ENCODE data around the gene TMCC1. TPM values are rescaled to one million over a fixed set of nuclear protein-coding genes. Genes with fewer than 3 reads are reported as not detected.
A peak's percentile ranks its signal among the peaks of the same experiment; 100 is the strongest.
"Not testable (repeated sequence)": the region's sequence is repeated elsewhere in the genome, so short reads cannot be mapped to it uniquely, and the experiment has no call there.

TMCC1 gene
- total and polyA plus RNA-seq, 4 donors = 10.2 to 60.0 (median 11.0) TPM

DNA sequence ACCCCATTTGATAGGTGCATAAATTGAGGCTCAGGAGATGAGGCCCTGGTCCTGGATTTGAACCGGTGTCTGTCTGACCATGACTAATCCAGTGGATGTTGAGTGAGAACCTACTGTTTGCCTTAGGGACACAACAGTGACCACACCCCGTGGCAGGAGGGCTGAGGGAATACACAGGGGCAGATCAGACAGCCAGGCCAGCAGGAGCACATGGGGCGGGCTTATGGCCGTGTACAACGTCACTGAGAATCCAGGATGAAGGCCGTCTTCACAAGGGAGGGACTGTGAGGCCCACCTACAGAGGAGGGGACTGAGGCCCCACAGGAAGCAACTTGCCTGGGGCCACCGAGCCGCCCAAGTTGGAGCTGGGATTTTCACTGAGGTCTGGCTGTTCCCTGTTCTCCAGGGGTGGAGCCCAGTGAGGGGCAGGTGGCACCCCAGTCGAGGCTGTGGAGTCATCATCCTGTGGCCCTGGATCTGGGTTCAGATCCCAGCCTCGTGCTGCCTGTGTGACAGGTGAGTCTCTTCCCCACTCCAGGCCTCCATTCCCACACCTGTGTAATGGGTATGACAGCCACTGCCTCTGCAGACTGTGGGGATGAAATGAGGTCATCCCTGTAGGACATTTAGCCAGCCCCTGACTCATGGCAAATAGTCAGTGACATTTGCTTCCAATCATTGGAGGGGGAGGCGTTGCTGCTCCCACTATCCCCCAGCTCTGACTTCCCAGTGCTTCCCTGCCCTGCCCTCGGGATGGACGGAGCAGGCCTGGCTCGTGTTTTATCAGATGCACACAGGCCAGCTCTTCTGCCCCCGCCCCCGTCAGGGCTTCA, 280.8 kb downstream of the TMCC1 start (continued):
- TF ChIP-seq, protein P1, sequence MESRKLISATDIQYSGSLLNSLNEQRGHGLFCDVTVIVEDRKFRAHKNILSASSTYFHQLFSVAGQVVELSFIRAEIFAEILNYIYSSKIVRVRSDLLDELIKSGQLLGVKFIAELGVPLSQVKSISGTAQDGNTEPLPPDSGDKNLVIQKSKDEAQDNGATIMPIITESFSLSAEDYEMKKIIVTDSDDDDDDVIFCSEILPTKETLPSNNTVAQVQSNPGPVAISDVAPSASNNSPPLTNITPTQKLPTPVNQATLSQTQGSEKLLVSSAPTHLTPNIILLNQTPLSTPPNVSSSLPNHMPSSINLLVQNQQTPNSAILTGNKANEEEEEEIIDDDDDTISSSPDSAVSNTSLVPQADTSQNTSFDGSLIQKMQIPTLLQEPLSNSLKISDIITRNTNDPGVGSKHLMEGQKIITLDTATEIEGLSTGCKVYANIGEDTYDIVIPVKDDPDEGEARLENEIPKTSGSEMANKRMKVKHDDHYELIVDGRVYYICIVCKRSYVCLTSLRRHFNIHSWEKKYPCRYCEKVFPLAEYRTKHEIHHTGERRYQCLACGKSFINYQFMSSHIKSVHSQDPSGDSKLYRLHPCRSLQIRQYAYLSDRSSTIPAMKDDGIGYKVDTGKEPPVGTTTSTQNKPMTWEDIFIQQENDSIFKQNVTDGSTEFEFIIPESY (IDR thresholded peaks at IDR 0.05) = no peak
- TF ChIP-seq JUND (IDR thresholded peaks at IDR 0.05) (no peak), NR2F2 (IDR thresholded peaks at IDR 0.05) (no peak)

DNA sequence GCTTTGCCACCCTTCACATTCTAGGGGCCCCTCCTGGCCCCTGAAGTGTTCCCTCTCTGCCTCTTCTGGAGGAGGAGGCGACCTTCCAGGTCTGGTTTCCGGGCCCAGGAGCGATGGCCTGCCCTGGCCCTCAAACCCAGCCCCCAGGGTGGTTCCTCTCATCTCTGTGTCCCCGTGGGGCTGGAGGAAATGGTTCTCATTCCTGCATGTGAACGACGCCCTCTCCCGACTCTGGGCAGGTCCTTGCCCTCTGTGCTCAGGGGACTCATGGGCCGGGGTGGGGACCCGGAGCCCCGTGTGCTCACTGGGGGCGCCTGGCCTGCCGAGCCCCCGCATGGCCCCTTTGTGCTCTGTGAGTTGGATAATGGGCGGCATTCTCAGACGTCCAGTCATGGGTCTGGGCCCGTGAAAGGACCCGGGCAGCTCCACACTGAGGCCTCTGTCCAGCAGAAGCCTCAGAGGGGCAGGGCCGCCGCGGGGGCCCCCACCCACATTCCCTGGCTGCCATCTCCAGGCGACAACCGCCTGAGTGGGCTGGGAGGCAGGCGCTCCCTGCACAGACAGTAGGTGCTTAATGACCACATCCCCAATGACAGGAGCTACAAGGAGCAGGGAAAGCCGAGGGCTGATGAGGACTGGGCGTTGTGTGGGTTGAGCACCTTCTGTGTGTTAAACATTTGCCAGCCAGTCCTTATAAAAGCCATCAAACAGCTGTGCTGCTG, 281.5 kb downstream of the TMCC1 start:
- Histone ChIP-seq H3K9me3 (ENCODE audit: control insufficient read depth in 4 of 4, low read length in 3 of 4) (no peaks in the 10 kb centered on the region), H3K27me3 (ENCODE audit: control insufficient read depth in 4 of 4, insufficient read depth in 4 of 4, low read length in 3 of 4) (no peaks in the 10 kb centered on the region), H3K27ac (ENCODE audit: low read depth in 1 of 2, low read length in 2 of 2) (peak overlapping the region in 1 of 2 donors; percentile 5), H3K36me3 (ENCODE audit: control insufficient read depth in 4 of 4, insufficient read depth in 3 of 4, low read depth in 1 of 4, low read length in 3 of 4) (no peaks in the 10 kb centered on the region), H3K9ac (ENCODE audit: low read depth in 1 of 2, low read length in 2 of 2) (no peak overlapping the region), H3K4me3 (ENCODE audit: low read depth in 1 of 3, low read length in 3 of 3) (no peak overlapping the region), H3K4me1 (ENCODE audit: control insufficient read depth in 4 of 4, insufficient read depth in 4 of 4, low read length in 3 of 4) (peaks cover 0 to 14% (median 8%) of the 10 kb centered on the region in 4 donors)
- 59% methylated on average over 25 of the region's 25 CpGs for WGBS
- TF ChIP-seq RXRA (IDR thresholded peaks at IDR 0.05) = peak; percentile 24 to 39
- peak in 1 of 2 donors; percentile 11 for TF ChIP-seq RAD21 (IDR thresholded peaks at IDR 0.05)
- TF ChIP-seq FOXA2 (IDR thresholded peaks at IDR 0.05) = no peak
- TF ChIP-seq, protein P2, sequence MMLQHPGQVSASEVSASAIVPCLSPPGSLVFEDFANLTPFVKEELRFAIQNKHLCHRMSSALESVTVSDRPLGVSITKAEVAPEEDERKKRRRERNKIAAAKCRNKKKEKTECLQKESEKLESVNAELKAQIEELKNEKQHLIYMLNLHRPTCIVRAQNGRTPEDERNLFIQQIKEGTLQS (IDR thresholded peaks at IDR 0.05) = no peak
- no peak for DNase-seq (ENCODE audit: low spot score)

DNA sequence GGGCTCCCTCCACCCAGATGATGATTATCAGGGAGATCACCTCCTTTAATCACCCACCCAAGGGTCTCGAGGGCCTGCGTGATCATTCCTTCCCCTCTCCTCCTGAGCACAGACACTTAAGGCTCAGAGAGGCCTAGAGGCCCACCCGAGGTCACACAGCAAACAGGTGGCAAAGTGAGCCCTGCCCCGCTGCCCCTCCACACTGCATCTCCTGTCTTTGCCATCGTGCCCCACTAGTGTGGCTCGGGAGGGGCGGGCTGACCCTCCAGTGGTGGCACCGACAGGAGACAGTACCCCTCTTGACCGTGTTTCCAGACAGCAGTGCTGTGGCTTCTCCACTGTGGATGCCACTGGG, 282.1 kb downstream of the TMCC1 start:
- H3K9me3 ChIP-seq (ENCODE audit: control insufficient read depth in 4 of 4, low read length in 3 of 4) = no peaks in the 10 kb centered on the region
- H3K4me3 ChIP-seq (ENCODE audit: low read depth in 1 of 3, low read length in 3 of 3) = no peak overlapping the region
- no peak for DNase-seq (ENCODE audit: low spot score)
- 87% methylated on average over 9 of the region's 9 CpGs for WGBS
- H3K27me3 ChIP-seq (ENCODE audit: control insufficient read depth in 4 of 4, insufficient read depth in 4 of 4, low read length in 3 of 4) = no peaks in the 10 kb centered on the region
- no peak overlapping the region for H3K9ac ChIP-seq (ENCODE audit: low read depth in 1 of 2, low read length in 2 of 2)
- no peak for TF ChIP-seq EGR1 (IDR thresholded peaks at IDR 0.05; ENCODE audit: low read depth in 2 of 2)
- TF ChIP-seq TAF1 (conservative IDR thresholded peaks at IDR 0.05) = no peak
- TF ChIP-seq, protein P3, sequence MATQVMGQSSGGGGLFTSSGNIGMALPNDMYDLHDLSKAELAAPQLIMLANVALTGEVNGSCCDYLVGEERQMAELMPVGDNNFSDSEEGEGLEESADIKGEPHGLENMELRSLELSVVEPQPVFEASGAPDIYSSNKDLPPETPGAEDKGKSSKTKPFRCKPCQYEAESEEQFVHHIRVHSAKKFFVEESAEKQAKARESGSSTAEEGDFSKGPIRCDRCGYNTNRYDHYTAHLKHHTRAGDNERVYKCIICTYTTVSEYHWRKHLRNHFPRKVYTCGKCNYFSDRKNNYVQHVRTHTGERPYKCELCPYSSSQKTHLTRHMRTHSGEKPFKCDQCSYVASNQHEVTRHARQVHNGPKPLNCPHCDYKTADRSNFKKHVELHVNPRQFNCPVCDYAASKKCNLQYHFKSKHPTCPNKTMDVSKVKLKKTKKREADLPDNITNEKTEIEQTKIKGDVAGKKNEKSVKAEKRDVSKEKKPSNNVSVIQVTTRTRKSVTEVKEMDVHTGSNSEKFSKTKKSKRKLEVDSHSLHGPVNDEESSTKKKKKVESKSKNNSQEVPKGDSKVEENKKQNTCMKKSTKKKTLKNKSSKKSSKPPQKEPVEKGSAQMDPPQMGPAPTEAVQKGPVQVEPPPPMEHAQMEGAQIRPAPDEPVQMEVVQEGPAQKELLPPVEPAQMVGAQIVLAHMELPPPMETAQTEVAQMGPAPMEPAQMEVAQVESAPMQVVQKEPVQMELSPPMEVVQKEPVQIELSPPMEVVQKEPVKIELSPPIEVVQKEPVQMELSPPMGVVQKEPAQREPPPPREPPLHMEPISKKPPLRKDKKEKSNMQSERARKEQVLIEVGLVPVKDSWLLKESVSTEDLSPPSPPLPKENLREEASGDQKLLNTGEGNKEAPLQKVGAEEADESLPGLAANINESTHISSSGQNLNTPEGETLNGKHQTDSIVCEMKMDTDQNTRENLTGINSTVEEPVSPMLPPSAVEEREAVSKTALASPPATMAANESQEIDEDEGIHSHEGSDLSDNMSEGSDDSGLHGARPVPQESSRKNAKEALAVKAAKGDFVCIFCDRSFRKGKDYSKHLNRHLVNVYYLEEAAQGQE (IDR thresholded peaks at IDR 0.05) = no peak
- no peak for TF ChIP-seq RXRA (IDR thresholded peaks at IDR 0.05)
- no peak for TF ChIP-seq HNF4A (conservative IDR thresholded peaks at IDR 0.05)
- TF ChIP-seq HNF4G (IDR thresholded peaks at IDR 0.05) = no peak
- H3K36me3 ChIP-seq (ENCODE audit: control insufficient read depth in 4 of 4, insufficient read depth in 3 of 4, low read depth in 1 of 4, low read length in 3 of 4) = no peaks in the 10 kb centered on the region
- H3K27ac ChIP-seq (ENCODE audit: low read depth in 1 of 2, low read length in 2 of 2) = no peak overlapping the region
- H3K4me1 ChIP-seq (ENCODE audit: control insufficient read depth in 4 of 4, insufficient read depth in 4 of 4, low read length in 3 of 4) = peaks cover 0 to 14% (median 8%) of the 10 kb centered on the region in 4 donors

DNA sequence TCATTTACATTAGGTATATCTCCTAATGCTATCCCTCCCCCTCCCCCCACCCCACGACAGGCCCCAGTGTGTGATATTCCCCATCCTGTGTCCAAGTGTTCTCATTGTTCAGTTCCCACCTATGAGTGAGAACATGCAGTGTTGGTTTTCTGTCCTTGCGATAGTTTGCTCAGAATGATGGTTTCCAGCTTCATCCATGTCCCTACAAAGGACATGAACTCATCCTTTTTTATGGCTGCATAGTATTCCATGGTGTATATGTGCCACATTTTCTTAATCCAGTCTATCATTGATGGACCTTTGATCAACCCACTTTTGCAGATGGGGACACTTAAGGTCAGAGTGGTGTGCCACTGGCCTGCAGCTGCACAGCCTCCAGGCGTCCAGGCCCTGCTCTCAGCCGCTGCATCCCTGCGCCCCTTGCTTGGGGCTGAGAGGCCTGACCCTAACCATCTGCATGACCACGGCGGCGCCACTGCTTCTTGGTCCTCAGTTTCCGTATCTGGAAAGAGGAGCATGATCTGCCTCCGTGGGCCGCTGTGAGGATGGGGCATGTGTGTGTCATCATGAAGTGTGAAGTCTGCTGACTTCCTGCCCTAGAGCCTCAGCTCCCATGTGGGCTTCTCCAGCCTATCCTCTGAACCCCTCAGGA, 282.6 kb downstream of the TMCC1 start:
- not testable (repeated sequence) for H3K36me3 ChIP-seq (ENCODE audit: control insufficient read depth in 4 of 4, insufficient read depth in 3 of 4, low read depth in 1 of 4, low read length in 3 of 4); H3K4me3 ChIP-seq (ENCODE audit: low read depth in 1 of 3, low read length in 3 of 3); H3K27me3 ChIP-seq (ENCODE audit: control insufficient read depth in 4 of 4, insufficient read depth in 4 of 4, low read length in 3 of 4); H3K27ac ChIP-seq (ENCODE audit: low read depth in 1 of 2, low read length in 2 of 2); H3K9ac ChIP-seq (ENCODE audit: low read depth in 1 of 2, low read length in 2 of 2); H3K9me3 ChIP-seq (ENCODE audit: control insufficient read depth in 4 of 4, low read length in 3 of 4); DNase-seq (ENCODE audit: low spot score)
- H3K4me1 ChIP-seq (ENCODE audit: control insufficient read depth in 4 of 4, insufficient read depth in 4 of 4, low read length in 3 of 4) = peaks cover 2 to 12% (median 8%) of the 10 kb centered on the region in 4 donors
- WGBS = 93% methylated on average over 11 of the region's 11 CpGs

All from liver (tissue), 9 donors.